ENCODE measurements around the gene COL3A1. TPM values are rescaled to one million over a fixed set of nuclear protein-coding genes. Genes with fewer than 3 reads are reported as not detected.
A peak's percentile ranks its signal among the peaks of the same experiment; 100 is the strongest.

Gene COL3A1
- total and polyA plus RNA-seq, 9 of the 15 experiments (the other 6 are each of a cell fraction or from before 2014, with no cell fraction given), result 0.01 to 0.71 (median 0.07) TPM; not detected in 2

DNA sequence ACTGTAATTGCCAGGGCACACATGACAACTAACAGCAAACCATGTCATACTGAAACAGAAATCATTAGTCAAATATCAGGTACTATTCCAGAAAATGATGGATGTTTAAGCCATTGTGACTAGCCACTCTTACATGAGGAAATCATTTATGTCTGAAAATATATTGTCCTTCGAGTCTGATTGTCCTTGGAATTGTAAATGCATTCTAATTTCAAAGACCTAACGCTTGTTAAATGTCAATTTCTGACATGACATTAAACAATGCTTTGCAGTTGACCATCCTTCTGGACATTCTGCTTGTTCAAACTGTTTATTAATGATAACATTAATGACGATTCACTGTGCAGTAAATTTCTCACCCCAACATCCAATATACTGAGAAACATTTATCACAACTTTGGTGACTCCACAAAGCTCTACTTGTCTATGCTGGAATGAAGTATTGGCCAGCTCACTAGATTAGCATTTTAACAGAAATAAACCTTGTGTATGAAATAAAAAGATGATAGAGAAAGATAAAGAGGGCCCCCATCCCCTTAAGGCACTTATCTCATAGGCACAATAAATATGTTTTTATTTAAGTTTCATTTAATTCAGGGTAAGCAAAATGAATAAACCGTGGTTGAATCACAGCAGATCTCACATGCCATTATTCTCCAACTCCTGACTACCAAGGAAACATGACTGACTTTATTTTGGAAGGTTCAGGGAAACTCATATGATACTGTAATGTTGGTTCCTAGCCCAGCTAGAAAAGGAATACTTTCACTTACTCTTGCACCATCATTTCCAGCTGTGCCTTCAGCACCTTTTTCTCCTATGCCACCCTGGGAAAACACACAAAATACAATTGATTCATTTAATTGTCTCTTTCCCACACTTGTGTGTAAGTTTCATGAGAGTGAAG, 82.3 kb downstream of the COL3A1 start (continued):
- TF ChIP-seq JUNB (CRISPR knock-in tag; conservative IDR thresholded peaks at IDR 0.05), result no peak

DNA sequence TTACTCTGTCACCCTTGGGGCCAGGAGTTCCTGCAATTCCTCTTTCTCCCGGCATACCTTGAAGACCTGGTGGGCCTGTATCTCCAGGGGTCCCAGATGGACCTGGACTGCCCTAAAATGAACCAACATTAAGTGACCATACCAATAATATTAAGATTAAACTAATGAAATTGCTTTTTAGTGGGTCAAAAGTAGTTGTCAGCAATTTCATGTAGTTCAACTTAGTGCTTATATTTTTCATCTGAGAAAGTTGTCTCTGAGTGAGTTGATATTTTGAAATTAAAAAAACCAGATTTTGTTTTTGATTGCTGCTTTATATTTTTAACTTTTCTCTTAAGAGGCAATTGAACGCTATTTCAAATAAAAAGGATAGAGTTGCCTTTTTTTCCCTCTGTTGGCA, 83.1 kb downstream of the COL3A1 start:
- ChIA-PET CTCF (ENCODE audit: low intra/inter-chr PET ratio) (no interaction called here), POLR2A (no interaction called here)
- FAIRE-seq (no peak), ATAC-seq (no peak), DNase-seq (ENCODE audit: extremely low read depth in 1 of 4, low spot score in 3 of 4) (no peak)
- Histone ChIP-seq H3K4me1 (replicated peaks in 1 of 2; ENCODE audit: control insufficient read depth in 2 of 2, insufficient read depth in 2 of 2, low read length in 2 of 2) (no peaks in the 10 kb centered on the region), H3K4me3 (no peak overlapping the region), H3K4me2 (ENCODE audit: insufficient read depth, low read length) (no peak overlapping the region), H3K9ac (ENCODE audit: insufficient read depth in 1 of 2, low read depth in 2 of 2, low read length in 2 of 2) (no peak overlapping the region), H3K79me2 (ENCODE audit: control insufficient read depth, insufficient read depth, low read length) (no peaks in the 10 kb centered on the region), H2AFZ (ENCODE audit: low read depth, low read length) (no peak overlapping the region), H3K9me1 (ENCODE audit: control insufficient read depth, insufficient read depth, low read length) (no peaks in the 10 kb centered on the region), H3K27me3 (ENCODE audit: control insufficient read depth in 2 of 2, insufficient read depth in 2 of 2, low read length in 2 of 2) (no peaks in the 10 kb centered on the region), H4K20me1 (replicated peaks; ENCODE audit: control insufficient read depth, insufficient read depth, low read length) (no peaks in the 10 kb centered on the region), H3K36me3 (ENCODE audit: control insufficient read depth, insufficient read depth, low read length) (no peaks in the 10 kb centered on the region), H3K9me3 (replicated peaks; ENCODE audit: control insufficient read depth, insufficient read depth, low read depth, low read length) (no peaks in the 10 kb centered on the region), H3K27ac (ENCODE audit: extremely low read depth, low read depth, low read length) (no peak overlapping the region)
- WGBS (ENCODE audit: insufficient coverage, low coverage, missing lambda C conversion rate), result 0% methylated on average over 1 of the region's 2 CpGs
- intact Hi-C loops (cut with micrococcal nuclease), result no loop called here
- no TSS peak for BruUV-seq (replicated peaks)
- in situ Hi-C loops (cut with MboI), result no loop called here
- TF ChIP-seq ZNF316 (IDR thresholded peaks at IDR 0.05), result peak; percentile 20; the same call in 1 of the 2 replicates
- no peak for TF ChIP-seq TEAD4 (IDR thresholded peaks at IDR 0.05; ENCODE audit: low read length)
- TF ChIP-seq TEAD4 (CRISPR knock-in tag; IDR thresholded peaks at IDR 0.05; ENCODE audit: borderline replicate concordance), result no peak
